ENCODE measurements around the gene CFAP68.

- TF ChIP-seq CTCF (IDR thresholded peaks at IDR 0.05) (no peak), POLR2A (IDR thresholded peaks at IDR 0.05) (no peak)
Measured at GRCh38 chr11:111886844-111887243, 7.5 kb downstream of the CFAP68 start.
